HepG2 (cell line): ENCODE results near the gene HELZ. TPM values are rescaled to one million over a fixed set of nuclear protein-coding genes. Genes with fewer than 3 reads are reported as not detected.

Experiments used
- ATAC-seq: fragments of 200-7000 bp; cut with Tn5 transposase; 3 replicates; pipeline ENCODE4 v1.9.1; 2020; ENCODE audit warnings: mild to moderate bottlenecking, moderate library complexity
- BruUV-seq: library from RNA; stranded (reverse); fragments of 400-500 nt; replicated peaks from 2 replicates; lab custom pipeline; 2021; lab: Mats Ljungman, UMichigan
- CTCF ChIA-PET: fragments of 300-600 bp; formaldehyde crosslinking; extraction: SDS; loops from one replicate; lab custom pipeline; 2021; ENCODE audit warnings: low total read pairs, inconsistent platforms, low intra/inter-chr PET ratio; lab: Yijun Ruan, JAX
- POLR2A ChIA-PET: fragments of 350-600 bp; sonication (Branson Sonifier 250); formaldehyde crosslinking; loops from one replicate; lab custom pipeline; 2020; ENCODE audit warnings: antibody characterized with exemption, inconsistent platforms; lab: Yijun Ruan, JAX
- DNase-seq: peaks from one replicate; pipeline ENCODE4 v3.0.0-alpha.2; 2015; ENCODE audit warnings: low spot score
- FAIRE-seq: peaks from 3 replicates; lab custom pipeline; 2011; peaks lifted over from hg19 to GRCh38; lab: Jason Lieb, UNC
- H2AFZ ChIP-seq: one replicate; pipeline ENCODE4 v1.6.1; 2011; ENCODE audit warnings: low read length, inconsistent platforms
- H3K27ac ChIP-seq: fragments of 300-600 bp; 3 replicates; pipeline ENCODE4 v1.8.0; 2011; ENCODE audit warnings: mixed run types, mild to moderate bottlenecking, mixed read lengths, low read length, inconsistent platforms; ENCODE audit not compliant: insufficient read depth; ENCODE audit errors: extremely low read length
- H3K27me3 ChIP-seq, 2 experiments: fragments of 200-600 bp in 1 of 2; 2 replicates in 1 of 2; 3 replicates in 1 of 2; pipeline versions ENCODE4 v1.6.0 to v1.8.0; 2011; ENCODE audit warnings: low read length in 2 of 2, mild to moderate bottlenecking in 2 of 2, moderate library complexity in 2 of 2, inconsistent platforms in 1 of 2; ENCODE audit not compliant: insufficient read depth in 2 of 2, control insufficient read depth in 1 of 2
- H3K36me3 ChIP-seq, 2 experiments: fragments of 200-600 bp in 1 of 2; replicated peaks in 1 of 2; 2 replicates in 1 of 2; 3 replicates in 1 of 2; pipeline versions ENCODE4 v1.5.1 to v1.8.0; 2011; ENCODE audit warnings: low read length in 2 of 2, inconsistent platforms in 1 of 2; ENCODE audit not compliant: insufficient read depth in 2 of 2, control insufficient read depth in 1 of 2
- H3K4me1 ChIP-seq: 2 replicates; pipeline ENCODE4 v1.5.1; 2012; ENCODE audit warnings: low read length, inconsistent platforms; ENCODE audit not compliant: insufficient read depth
- H3K4me2 ChIP-seq: 2 replicates; pipeline ENCODE4 v1.6.0; 2011; ENCODE audit warnings: low read depth, low read length, inconsistent platforms
- H3K4me3 ChIP-seq, 3 experiments: fragments of 200-600 bp in 1 of 3; sonication (generic), shearing (Covaris generic) in 1 of 3; replicated peaks in 1 of 3; 2 replicates each; pipeline ENCODE4 v1.5.1; 2011 to 2016; ENCODE audit warnings: low read length in 3 of 3, inconsistent platforms in 2 of 3, low read depth in 2 of 3, mild to moderate bottlenecking in 2 of 3, control low read depth in 1 of 3, mixed read lengths in 1 of 3; ENCODE audit not compliant: insufficient read depth in 1 of 3
- H3K79me2 ChIP-seq: one replicate; pipeline ENCODE4 v1.6.1; 2011; ENCODE audit warnings: low read length, inconsistent platforms; ENCODE audit not compliant: insufficient read depth
- H3K9ac ChIP-seq: 2 replicates; pipeline ENCODE4 v1.6.0; 2011; ENCODE audit warnings: mild to moderate bottlenecking, low read depth, low read length, inconsistent platforms; ENCODE audit not compliant: insufficient read depth
- H3K9me3 ChIP-seq: 2 replicates; pipeline ENCODE4 v1.5.1; 2012; ENCODE audit warnings: mild to moderate bottlenecking, low read length
- H4K20me1 ChIP-seq: 2 replicates; pipeline ENCODE4 v1.6.0; 2011; ENCODE audit warnings: inconsistent platforms, mild to moderate bottlenecking, low read length, moderate library complexity; ENCODE audit not compliant: insufficient read depth
- HHEX ChIP-seq: IDR thresholded peaks from 2 replicates; pipeline ENCODE4 v1.6.1; 2016; ENCODE audit warnings: control low read depth
- HOXD1 ChIP-seq: sonication (generic); formaldehyde crosslinking; IDR thresholded peaks from 2 replicates; pipeline ENCODE4 v1.5.0; 2020; ENCODE audit warnings: missing genetic modification reagents
- IKZF5 ChIP-seq: IDR thresholded peaks from 2 replicates; pipeline ENCODE4 v1.6.1; 2018; ENCODE audit warnings: missing genetic modification reagents, mild to moderate bottlenecking, missing compliant biosample characterization
- KDM5B ChIP-seq: sonication (generic); formaldehyde crosslinking; IDR thresholded peaks from 2 replicates; pipeline ENCODE4 v1.4.0; 2020; ENCODE audit warnings: missing genetic modification reagents, mild to moderate bottlenecking, borderline replicate concordance
- PHF21A ChIP-seq: sonication (generic); formaldehyde crosslinking; IDR thresholded peaks from 2 replicates; pipeline ENCODE4 v1.5.0; 2020; ENCODE audit warnings: mild to moderate bottlenecking, missing genetic modification reagents
- SNAI1 ChIP-seq: sonication (generic); formaldehyde crosslinking; IDR thresholded peaks from 2 replicates; pipeline ENCODE4 v1.5.0; 2020; ENCODE audit warnings: mild to moderate bottlenecking, missing genetic modification reagents, borderline replicate concordance
- SUZ12 ChIP-seq: fragments of 150-350 bp; IDR thresholded peaks from 2 replicates; pipeline ENCODE4 v1.6.1; 2014; ENCODE audit warnings: low read depth, low read length
- TRIM24 ChIP-seq: sonication (generic); formaldehyde crosslinking; IDR thresholded peaks from 2 replicates; pipeline ENCODE4 v1.8.0; 2022; ENCODE audit warnings: mild to moderate bottlenecking, missing genetic modification reagents
- ZBTB7A ChIP-seq: sonication (generic); formaldehyde crosslinking; IDR thresholded peaks from 2 replicates; pipeline ENCODE4 v1.8.0; 2022; ENCODE audit warnings: mild to moderate bottlenecking, missing genetic modification reagents
- ZNF383 ChIP-seq: sonication (generic); formaldehyde crosslinking; IDR thresholded peaks from 2 replicates; pipeline ENCODE4 v1.4.0; 2020; ENCODE audit warnings: missing genetic modification reagents, mild to moderate bottlenecking, borderline replicate concordance
- ZNF883 ChIP-seq: sonication (generic); formaldehyde crosslinking; IDR thresholded peaks from 2 replicates; pipeline ENCODE4 v1.5.1; 2020; ENCODE audit warnings: mild to moderate bottlenecking, missing genetic modification reagents; ENCODE audit errors: not compliant biosample characterization
- WGBS: methylation state at CpG from one replicate; pipeline ENCODE4 v1.1.6; 2017; ENCODE audit warnings: low lambda C conversion rate; 5-methylcytosine and 5-hydroxymethylcytosine counted together
- in situ Hi-C: cut with HindIII; loops from 2 replicates; pipeline ENCODE4 v1.10.0; 2017; ENCODE audit warnings: low pct_unique_long_range_greater_than_20kb; ENCODE audit not compliant: extremely low pct_ligation_motif_present
- intact Hi-C: fragments of 100-400 bp; cut with micrococcal nuclease; formaldehyde crosslinking; loops from one replicate; pipeline ENCODE4 v1.10.0; 2022; ENCODE audit not compliant: unreplicated experiment
- polyA plus RNA-seq, 8 experiments: library from polyadenylated mRNA; depleted of rRNA in 3 of 8; stranded (reverse) in 7 of 8; unstranded in 1 of 8; fragments of >200 nt; fragmentation: Illumina TruSeq in 4 of 8; extraction: Trizol in 4 of 8; gene quantifications; 2 replicates each; pipeline versions ENCODE4 v1.2.1 to v1.2.3, GENCODE V29; 2011 to 2016; ENCODE audit warnings: low read depth in 4 of 8, missing spikeins in 1 of 8, mixed read lengths in 1 of 8; ENCODE audit not compliant: insufficient read depth in 1 of 8
- total RNA-seq, 5 experiments: library from RNA; depleted of rRNA; stranded (reverse); fragments of >200 nt; fragmentation: Illumina TruSeq; extraction: Trizol; gene quantifications; 2 replicates each; pipeline ENCODE4 v1.2.3, GENCODE V29; 2016; ENCODE audit warnings: low read depth in 1 of 5
- TF ChIP-seq, protein P1 (sequence below): sonication (generic); formaldehyde crosslinking; IDR thresholded peaks from 2 replicates; pipeline ENCODE4 v1.5.1; 2020; ENCODE audit warnings: mild to moderate bottlenecking, moderate library complexity, missing genetic modification reagents

HELZ gene
- total and polyA plus RNA-seq, 2 of the 13 experiments (the other 11 are each of a cell fraction or from before 2014, with no cell fraction given): 35.3 to 52.4 TPM

DNA sequence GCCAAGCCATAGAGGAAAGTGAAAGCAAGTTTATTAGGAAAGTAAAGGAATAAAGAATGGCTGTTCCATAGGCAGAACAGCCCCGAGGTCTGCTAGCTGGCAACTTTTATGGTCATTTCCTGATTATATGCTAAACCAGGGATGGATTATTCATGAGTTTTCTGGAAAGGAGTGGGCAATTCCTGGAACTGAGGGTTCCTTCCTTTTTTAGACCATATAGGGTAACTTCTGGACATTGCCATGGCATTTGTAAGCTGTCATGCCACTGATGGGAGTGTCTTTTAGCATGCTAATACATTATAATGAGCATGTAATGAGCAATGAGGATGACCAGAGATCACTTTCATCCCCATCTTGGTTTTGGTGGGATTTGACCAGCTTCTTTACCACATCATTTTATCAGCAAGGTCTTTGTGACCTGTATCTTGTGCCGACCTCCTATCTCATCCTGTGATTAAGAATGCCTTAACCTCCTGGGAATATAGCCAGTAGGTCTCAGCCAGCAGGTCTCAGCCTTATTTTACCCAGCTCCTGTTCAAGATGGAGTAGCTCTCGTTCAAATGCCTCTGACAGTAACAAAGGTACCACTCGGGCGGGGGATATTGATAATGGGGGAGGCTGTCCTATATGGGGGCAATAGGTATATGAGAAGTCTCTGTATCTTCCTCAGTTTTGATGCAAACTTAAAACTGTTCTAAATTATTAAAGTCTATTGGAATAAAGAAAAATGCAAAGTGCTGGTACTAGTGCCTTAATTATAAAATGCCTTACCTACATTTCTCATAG is 38.9 kb upstream of the HELZ start:
- Histone ChIP-seq H3K4me2 (no peak overlapping the region), H3K9ac (no peak overlapping the region), H3K4me3 (no peak overlapping the region), H3K27me3 (no peaks in the 10 kb centered on the region), H3K36me3 (no peaks in the 10 kb centered on the region), H3K4me1 (peaks cover 18% of the 10 kb centered on the region), H3K27ac (no peak overlapping the region), H2AFZ (no peak overlapping the region), H3K79me2 (no peaks in the 10 kb centered on the region), H4K20me1 (no peaks in the 10 kb centered on the region), H3K9me3 (no peaks in the 10 kb centered on the region)
- no peak for TF ChIP-seq ZBTB7A (CRISPR knock-in tag)
- no peak for TF ChIP-seq IKZF5 (CRISPR knock-in tag)
- TF ChIP-seq TRIM24 (CRISPR knock-in tag): no peak
- TF ChIP-seq, protein P1, sequence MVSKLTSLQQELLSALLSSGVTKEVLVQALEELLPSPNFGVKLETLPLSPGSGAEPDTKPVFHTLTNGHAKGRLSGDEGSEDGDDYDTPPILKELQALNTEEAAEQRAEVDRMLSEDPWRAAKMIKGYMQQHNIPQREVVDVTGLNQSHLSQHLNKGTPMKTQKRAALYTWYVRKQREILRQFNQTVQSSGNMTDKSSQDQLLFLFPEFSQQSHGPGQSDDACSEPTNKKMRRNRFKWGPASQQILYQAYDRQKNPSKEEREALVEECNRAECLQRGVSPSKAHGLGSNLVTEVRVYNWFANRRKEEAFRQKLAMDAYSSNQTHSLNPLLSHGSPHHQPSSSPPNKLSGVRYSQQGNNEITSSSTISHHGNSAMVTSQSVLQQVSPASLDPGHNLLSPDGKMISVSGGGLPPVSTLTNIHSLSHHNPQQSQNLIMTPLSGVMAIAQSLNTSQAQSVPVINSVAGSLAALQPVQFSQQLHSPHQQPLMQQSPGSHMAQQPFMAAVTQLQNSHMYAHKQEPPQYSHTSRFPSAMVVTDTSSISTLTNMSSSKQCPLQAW (CRISPR knock-in tag): no peak
- TF ChIP-seq SNAI1: no peak
- no peak for TF ChIP-seq PHF21A
- no peak for TF ChIP-seq ZNF883 (CRISPR knock-in tag)
- no peak for TF ChIP-seq HOXD1 (CRISPR knock-in tag)
- no peak for TF ChIP-seq ZNF383 (CRISPR knock-in tag)
- no peak for TF ChIP-seq HHEX (CRISPR knock-in tag)
- TF ChIP-seq KDM5B (CRISPR knock-in tag): no peak
- no peak for TF ChIP-seq SUZ12
- ATAC-seq (no peak), DNase-seq (no peak), FAIRE-seq (no peak)
- WGBS: 58% methylated on average over 5 of the region's 5 CpGs
- CTCF ChIA-PET: no interaction called here
- intact Hi-C loops (no loop called here), in situ Hi-C loops (no loop called here)
- BruUV-seq: no TSS peak
- POLR2A ChIA-PET: no interaction called here
